HG03196 (cell line): Measurements from ENCODE around the gene IRX1.

Source experiments
- ATAC-seq: cut with Tn5 transposase; IDR thresholded peaks from one replicate; pipeline ENCODE4 v1.9.1; 2021; ENCODE audit not compliant: unreplicated experiment

Gene IRX1

DNA sequence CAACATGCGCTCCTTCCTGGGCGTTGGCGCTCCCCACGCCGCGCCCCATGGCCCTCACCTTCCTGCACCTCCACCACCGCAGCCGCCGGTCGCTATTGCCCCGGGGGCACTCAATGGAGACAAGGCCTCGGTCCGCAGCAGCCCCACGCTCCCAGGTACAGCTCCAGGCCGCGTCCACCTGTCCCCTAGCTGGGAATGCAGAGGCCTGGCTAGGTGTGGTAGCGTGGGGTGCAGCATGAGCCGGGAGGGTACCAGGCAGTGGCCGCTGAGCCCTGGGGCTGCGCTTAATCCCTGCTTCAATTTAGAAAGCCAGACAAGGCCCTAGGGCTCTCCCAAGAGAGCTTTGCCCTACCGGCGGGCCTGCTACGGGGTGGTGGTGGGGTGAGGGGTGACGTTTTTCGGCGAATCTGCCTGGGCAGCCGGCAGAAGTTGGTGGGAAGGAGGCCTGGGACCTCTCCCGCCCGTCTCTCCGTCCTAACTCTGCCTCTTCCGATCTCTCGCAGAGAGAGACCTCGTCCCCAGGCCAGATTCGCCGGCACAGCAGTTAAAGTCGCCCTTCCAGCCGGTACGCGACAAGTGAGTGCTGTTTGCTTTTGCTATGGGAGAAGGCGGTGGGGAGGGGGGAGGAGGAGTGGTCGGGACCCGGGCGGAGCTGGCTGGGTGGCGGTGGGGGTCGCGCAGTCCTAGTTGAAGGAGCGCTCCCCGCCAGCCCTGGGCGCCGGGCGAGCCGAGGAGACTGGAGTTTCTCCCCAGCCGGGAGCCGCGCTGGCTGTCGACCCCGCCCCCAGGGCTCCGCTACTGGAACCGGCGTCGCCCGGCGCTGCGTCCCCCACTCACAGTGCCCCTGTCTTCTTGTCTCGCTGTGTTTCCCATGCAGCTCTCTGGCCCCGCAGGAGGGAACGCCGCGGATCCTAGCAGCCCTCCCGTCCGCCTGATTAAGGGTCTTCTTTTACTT, 4.8 kb downstream of the IRX1 start:
- no peak for ATAC-seq

DNA sequence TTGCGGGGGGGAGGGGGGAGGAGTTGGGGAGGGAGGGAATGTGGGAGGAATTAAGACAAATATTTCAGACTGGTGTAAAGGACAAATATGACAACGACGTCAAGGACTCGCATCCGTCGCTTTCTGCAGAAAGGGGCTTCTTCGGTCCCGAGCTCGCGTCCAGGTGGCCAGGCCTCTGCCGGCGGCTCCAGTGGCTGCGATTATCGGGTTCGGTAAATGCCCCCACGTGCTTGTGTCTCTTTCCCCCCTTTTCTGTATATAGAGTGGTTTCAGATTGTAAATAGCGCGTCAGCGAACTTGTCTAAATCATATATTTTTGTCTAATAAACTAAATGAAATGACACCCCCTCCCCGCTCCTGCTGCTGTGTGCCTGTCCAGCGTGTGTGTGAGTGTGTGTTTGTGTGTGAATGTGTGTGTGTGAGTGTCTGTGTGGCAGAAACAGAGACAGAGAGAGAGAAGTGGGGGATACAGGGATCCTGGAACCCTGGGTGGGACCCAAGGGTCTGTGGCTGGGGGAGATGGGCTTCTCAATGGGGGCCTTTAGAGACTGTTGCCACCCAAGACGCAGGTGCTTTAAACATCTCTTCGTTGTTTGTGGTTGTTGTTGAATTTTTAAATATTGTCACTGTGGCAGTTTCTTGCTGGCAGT, 5.6 kb downstream of the IRX1 start:
- ATAC-seq, result no peak

DNA sequence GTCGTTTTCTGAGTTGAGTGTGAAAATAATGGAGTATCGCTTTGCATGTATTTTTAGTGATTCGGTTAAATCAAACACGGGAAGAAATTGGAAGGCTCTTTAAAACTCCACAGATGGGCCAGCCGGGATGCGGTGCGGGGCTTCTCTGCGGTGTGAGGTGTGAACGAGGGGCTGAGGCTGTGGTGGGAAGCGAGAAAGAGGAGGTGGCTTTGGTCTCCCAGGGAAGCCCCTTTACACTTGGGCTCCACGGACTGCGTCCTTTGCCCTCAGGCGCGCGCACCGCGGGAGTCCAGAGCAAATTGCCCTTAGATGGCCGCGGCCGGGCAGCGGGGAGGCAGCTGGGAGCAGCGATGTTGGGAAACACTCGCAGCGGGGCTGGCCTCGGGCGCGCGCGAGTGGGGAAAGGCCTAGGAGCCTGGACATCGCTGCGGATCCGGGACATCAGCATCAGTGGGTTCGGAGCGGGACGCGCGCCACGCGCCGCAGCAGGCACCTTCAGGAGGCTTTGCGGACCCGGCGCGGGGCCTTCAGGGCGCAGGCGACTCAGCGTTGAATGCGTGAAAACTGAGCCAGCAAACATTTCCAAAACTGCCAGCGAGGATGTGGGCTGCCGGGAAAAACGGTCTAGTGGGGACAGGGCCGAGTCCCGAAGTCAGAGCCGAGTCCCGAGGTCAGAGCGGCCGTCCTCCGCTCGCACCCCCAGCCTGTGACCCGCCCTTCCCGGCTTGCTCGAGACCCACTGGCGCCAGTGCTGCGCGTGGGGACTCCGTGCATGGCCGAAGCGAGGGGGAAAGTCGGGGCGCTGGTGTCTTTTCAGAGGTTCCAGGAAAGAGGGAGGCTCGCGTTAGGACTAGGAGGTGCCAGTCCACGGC, 6.5 kb downstream of the IRX1 start:
- no peak for ATAC-seq

- no peak for ATAC-seq
These were observed 7.3 kb downstream of the IRX1 start for GRCh38 chr5:3602785-3603502.

- ATAC-seq, result no peak
These were observed 8.9 kb downstream of the IRX1 start for GRCh38 chr5:3604501-3604900.

DNA sequence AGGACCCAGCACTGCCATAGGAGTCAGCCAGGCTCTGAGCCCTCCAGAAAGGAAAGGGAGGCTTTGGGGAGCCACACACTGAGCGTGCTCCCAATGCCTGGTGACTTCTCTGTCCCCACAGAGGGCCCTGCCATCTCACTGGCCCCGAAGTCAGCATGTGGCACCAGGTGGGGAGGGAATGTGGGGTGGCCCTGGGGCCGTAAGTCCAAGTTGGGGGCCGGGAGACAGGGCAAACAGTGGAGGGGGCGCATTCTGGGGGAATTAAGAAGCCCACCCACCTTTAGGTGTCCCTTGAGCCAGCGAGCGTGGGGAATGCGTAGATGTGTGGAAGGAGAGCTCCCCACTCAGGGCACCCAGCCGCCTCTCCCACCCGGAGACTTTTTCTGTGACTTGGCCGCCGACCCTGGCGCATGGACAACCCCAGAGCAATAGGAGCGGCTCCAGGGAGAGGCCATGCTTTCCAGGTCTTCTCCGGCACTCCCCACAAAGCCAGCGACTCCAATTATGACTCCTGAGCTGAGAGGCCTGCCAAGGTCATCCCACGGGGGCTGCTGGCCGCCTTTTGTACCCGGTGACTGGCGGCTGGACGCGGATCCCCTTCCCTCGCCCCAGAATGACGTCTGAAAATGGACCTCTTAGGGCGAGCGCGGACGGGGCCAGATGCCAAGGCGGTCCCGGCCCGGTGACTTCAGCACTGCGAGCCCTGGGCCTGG, 9.8 kb downstream of the IRX1 start:
- ATAC-seq, result no peak

DNA sequence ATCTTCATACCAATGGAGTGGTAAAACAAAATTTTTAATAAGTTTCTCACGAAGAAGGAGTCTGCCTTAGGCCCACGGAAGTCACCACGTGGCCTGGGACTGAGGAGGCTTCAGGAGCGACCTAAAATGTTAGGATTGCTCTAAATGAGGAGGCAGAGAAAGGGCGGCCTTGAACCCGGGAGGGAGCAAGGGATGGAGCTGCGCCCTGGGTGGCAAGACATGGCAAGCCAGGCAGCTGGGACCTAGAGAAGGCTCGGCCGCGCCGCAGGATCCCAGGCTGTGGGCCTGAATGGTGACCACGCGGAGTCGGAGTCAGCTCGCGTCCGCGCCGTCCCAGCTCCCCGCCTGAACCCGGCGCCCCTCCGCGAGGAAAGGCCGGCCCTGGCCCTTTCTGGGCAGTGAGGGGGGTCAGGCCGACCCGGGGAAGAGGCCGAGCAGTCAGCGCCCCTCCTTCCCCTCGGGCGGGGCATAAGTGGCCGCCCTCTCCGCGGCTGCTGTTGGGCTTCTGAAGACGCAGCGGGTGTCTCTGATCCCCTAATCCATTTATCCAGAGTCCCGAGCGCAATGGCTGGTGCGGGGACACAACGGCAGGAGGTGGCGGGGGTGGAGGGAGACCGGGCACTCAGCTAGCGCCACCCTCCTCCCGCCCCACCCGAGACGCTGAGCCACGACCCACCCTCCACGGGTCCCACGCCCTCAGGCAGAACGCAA, 10.6 kb downstream of the IRX1 start:
- no peak for ATAC-seq

DNA sequence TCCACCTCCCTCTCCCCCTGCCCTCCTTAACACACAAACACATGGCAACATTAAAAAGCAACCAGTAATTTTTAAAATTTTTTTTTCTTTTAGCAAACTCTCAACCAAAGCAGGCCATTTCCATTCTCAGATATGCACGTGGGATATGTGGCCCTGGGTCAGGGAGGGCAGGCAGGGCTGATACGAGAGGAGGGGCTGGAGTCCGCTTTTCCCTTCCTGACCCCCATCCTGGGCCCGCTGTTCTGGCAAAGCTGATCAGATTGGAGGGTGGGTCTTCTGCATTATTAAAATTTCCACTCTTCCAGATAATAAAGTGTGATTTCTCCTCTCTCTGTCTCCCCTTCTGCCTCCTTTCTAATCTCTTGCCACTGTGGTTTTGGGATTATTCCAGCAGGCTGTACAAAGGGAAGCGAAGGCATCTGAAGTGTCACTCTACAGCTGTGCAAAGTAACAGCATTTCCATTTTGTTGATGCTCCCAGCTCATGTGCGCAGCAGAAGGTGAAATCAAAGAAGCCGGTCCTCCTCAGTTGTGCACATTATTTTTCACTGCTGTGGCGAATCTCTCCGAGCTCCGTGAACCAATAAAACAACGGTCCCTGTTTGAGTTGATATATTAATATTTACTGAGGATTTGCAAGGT, 12.0 kb downstream of the IRX1 start:
- ATAC-seq, result no peak

DNA sequence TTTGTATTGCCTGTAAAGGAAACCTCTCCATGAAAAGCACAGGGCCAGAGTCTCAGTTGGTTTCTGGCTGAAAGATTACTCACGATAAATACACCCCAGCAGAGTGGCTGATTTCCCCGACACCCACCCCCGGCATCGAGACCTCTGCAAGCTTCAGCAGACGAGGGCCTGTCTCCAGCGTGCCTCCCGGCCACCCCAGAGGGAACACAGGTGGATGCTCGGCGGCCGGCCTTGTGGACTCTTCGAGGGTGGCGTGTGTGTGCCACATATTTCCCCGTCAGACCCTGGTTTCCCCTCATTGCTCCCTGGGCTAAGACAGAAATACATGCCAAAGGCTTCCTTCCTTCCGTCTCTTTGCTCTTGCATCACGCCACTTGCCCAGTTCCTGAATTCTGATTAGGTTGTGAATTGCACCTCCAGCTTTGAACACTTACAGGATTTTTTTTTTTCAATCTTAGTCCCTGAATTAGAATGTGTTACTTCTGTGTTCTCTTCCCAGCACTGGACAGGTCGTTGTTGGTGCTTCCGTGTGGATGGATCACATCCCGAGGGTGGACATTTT, 13.6 kb downstream of the IRX1 start:
- no peak for ATAC-seq

- no peak for ATAC-seq
These were observed 17.0 kb downstream of the IRX1 start for GRCh38 chr5:3612591-3613042.

GRCh38 chr5:3613726-3614125, 18.1 kb downstream of the IRX1 start:
- no peak for ATAC-seq

GRCh38 chr5:3615217-3615616, 19.6 kb downstream of the IRX1 start:
- ATAC-seq, result no peak

DNA sequence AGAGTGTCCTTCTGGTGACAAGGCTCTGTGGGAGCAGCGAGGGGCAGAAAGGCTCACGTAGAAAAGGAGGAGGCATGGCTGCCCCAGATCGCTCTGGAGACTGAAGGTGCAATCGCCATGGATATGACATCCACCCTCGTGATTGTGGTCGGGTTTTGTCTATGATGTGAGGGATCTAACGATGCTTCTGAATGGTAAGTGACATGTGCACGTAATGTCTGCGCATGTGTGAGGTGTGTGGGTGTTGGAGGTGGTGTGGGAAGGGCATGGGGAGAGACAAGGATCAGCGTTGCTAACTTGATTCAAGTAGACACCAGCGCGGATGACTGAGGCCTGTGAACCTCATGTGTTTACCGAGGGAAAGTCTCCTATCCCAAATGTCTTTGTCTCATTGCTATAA, 20.2 kb downstream of the IRX1 start:
- ATAC-seq, result no peak

GRCh38 chr5:3619579-3619978, 23.9 kb downstream of the IRX1 start:
- no peak for ATAC-seq

DNA sequence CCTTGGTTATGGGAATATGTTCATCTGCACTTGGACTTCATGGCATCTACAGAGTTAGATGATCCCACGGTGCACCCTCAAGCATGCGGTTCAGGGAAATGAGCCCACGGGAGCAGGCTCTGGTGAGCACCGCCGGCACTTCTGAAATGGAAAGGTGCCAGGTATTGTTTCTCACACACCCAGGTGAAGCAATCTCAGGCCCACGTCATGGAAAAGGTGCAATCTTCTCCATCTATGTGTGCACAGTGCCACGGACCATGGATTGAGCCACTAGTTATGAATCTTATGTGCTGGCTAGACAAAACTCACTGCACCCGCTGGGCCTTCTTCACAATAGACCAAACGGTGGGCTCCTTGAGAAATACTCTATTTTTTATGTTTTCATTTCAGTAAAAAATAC, 27.3 kb downstream of the IRX1 start:
- ATAC-seq, result no peak

DNA sequence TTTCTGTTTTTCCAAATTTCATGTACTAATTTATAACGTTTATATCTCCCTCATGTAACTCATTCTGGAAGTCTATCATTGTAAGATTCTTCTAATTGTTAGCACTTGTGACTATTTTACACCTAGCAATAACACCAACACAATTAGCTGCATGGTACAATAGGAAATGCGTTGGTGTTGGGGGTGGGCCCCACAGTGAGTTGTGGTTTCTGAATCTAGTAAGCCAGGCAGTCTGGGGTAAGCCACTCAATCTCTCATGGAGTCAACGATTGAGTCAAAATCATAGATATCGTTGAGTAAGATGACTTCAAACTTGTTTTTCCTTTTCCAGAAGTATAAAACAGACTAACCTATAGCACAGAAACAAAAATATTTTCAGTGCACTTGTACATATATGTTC, 30.0 kb downstream of the IRX1 start:
- no peak for ATAC-seq

GRCh38 chr5:3634061-3634460, 38.4 kb downstream of the IRX1 start:
- no peak for ATAC-seq

DNA sequence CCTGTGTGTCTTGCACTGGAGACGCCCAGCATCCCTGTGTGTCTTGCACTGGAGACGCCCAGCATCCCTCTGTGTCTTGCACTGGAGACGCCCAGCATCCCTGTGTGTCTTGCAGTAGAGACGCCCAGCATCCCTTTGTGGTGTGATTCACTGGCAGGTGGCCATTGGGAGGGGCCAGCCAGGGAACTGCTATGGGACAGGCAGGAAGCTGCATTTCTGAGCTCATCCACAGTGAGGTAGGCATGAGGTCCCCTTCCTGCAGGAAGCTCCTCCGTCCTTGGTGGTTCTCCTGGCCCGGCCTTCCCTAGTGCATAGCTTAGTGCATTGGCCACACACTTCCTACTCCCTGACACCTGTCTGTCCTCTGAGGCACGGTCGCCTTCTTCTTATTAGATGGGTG, 43.5 kb downstream of the IRX1 start:
- ATAC-seq, result no peak

- ATAC-seq, result no peak
These were observed 46.6 kb downstream of the IRX1 start for GRCh38 chr5:3642231-3642630.
